K562 (cell line): ENCODE measurements around the gene CCM2. TPM values are rescaled to one million over a fixed set of nuclear protein-coding genes. Genes with fewer than 3 reads are reported as not detected.

Experiments used
- ATAC-seq: fragments of 200-7000 bp; cut with Tn5 transposase; 3 replicates; pipeline ENCODE4 v1.9.1; 2020; ENCODE audit warnings: moderate library complexity
- BruUV-seq: library from RNA; stranded (reverse); fragments of 400-500 nt; replicated peaks from 2 replicates; lab custom pipeline; 2021; lab: Mats Ljungman, UMichigan
- CTCF ChIA-PET: fragments of 300-600 bp; formaldehyde crosslinking; extraction: SDS; loops from one replicate; lab custom pipeline; 2021; ENCODE audit warnings: low intra/inter-chr PET ratio; lab: Yijun Ruan, JAX
- POLR2A ChIA-PET: fragments of 300-600, 350-650 bp; sonication (Branson Sonifier 250); formaldehyde crosslinking; extraction: SDS; loops from one replicate; lab custom pipeline; 2021; ENCODE audit warnings: antibody characterized with exemption, inconsistent platforms; lab: Yijun Ruan, JAX
- DNase-seq, 4 experiments: peaks; one replicate each; pipeline versions ENCODE4 v3.0.0 to v3.0.0-alpha.2; 2011 to 2018; ENCODE audit warnings: low spot score in 3 of 4, mixed read lengths in 3 of 4; ENCODE audit errors: extremely low read depth in 1 of 4
- FAIRE-seq: peaks from 2 replicates; lab custom pipeline; 2011; peaks lifted over from hg19 to GRCh38; lab: Jason Lieb, UNC
- H2AFZ ChIP-seq: 2 replicates; pipeline ENCODE4 v1.6.0; 2011; ENCODE audit warnings: low read depth, low read length, control low read depth, inconsistent platforms
- H3K27ac ChIP-seq: fragments of 200-600 bp; 3 replicates; pipeline ENCODE4 v1.8.0; 2011; ENCODE audit warnings: low read depth, mild to moderate bottlenecking, control low read depth, inconsistent platforms, low read length, moderate library complexity, mixed read lengths; ENCODE audit errors: extremely low read depth
- H3K27me3 ChIP-seq, 2 experiments: fragments of 300-600 bp in 1 of 2; 2 replicates in 1 of 2; 3 replicates in 1 of 2; pipeline versions ENCODE4 v1.6.0 to v1.8.0; 2011; ENCODE audit warnings: inconsistent platforms in 2 of 2, low read length in 2 of 2, mild to moderate bottlenecking in 1 of 2, mixed read lengths in 1 of 2, moderate library complexity in 1 of 2; ENCODE audit not compliant: control insufficient read depth in 2 of 2, insufficient read depth in 2 of 2
- H3K36me3 ChIP-seq: fragments of 300-600 bp; 3 replicates; pipeline ENCODE4 v1.8.0; 2011; ENCODE audit warnings: mild to moderate bottlenecking, low read length, inconsistent platforms; ENCODE audit not compliant: control insufficient read depth, insufficient read depth
- H3K4me1 ChIP-seq, 2 experiments: fragments of 200-600 bp in 1 of 2; replicated peaks in 1 of 2; 2 replicates in 1 of 2; 3 replicates in 1 of 2; pipeline versions ENCODE4 v1.5.1 to v1.8.0; 2011; ENCODE audit warnings: inconsistent platforms in 2 of 2, low read length in 2 of 2, mild to moderate bottlenecking in 1 of 2, mixed read lengths in 1 of 2, moderate library complexity in 1 of 2; ENCODE audit not compliant: control insufficient read depth in 2 of 2, insufficient read depth in 2 of 2
- H3K4me2 ChIP-seq: 2 replicates; pipeline ENCODE4 v1.6.1; 2011; ENCODE audit warnings: low read length, control low read depth, inconsistent platforms, mixed read lengths; ENCODE audit not compliant: insufficient read depth
- H3K4me3 ChIP-seq: fragments of 200-600 bp; sonication (generic), shearing (Covaris generic); 2 replicates; pipeline ENCODE4 v1.5.1; 2016; ENCODE audit warnings: control low read depth, inconsistent platforms
- H3K79me2 ChIP-seq: fragments of 200-600 bp; 3 replicates; pipeline ENCODE4 v1.8.0; 2011; ENCODE audit warnings: low read length, inconsistent platforms; ENCODE audit not compliant: control insufficient read depth, insufficient read depth
- H3K9ac ChIP-seq, 2 experiments: 2 replicates each; pipeline versions ENCODE4 v1.6.0 to v1.6.1; 2011; ENCODE audit warnings: low read depth in 2 of 2, low read length in 2 of 2, control low read depth in 1 of 2, inconsistent platforms in 1 of 2, mild to moderate bottlenecking in 1 of 2, mixed read lengths in 1 of 2; ENCODE audit not compliant: insufficient read depth in 1 of 2
- H3K9me1 ChIP-seq: one replicate; pipeline ENCODE4 v1.6.0; 2011; ENCODE audit warnings: inconsistent platforms, mild to moderate bottlenecking, low read length, moderate library complexity; ENCODE audit not compliant: control insufficient read depth, insufficient read depth
- H3K9me3 ChIP-seq: replicated peaks from 2 replicates; pipeline ENCODE4 v1.5.1; 2011; ENCODE audit warnings: low read depth, low read length, inconsistent platforms; ENCODE audit not compliant: control insufficient read depth, insufficient read depth
- H4K20me1 ChIP-seq: replicated peaks from 2 replicates; pipeline ENCODE4 v1.6.1; 2011; ENCODE audit warnings: low read length, inconsistent platforms, mixed read lengths; ENCODE audit not compliant: control insufficient read depth, insufficient read depth
- CEBPB ChIP-seq: fragments of 450-650 bp; IDR thresholded peaks from 2 replicates; pipeline ENCODE4 v1.6.1; 2016; ENCODE audit warnings: missing genetic modification characterization, missing compliant biosample characterization
- EHMT2 ChIP-seq: fragments of 450-650 bp; IDR thresholded peaks from 2 replicates; pipeline ENCODE4 v1.6.1; 2018; ENCODE audit warnings: antibody characterized with exemption
- KAT2B ChIP-seq: IDR thresholded peaks from one replicate; pipeline ENCODE4 v1.6.1; 2012; ENCODE audit warnings: low read depth, mild to moderate bottlenecking, control low read depth, inconsistent platforms, low read length, moderate library complexity
- KLF1 ChIP-seq: fragments of 450-650 bp; IDR thresholded peaks from 2 replicates; pipeline ENCODE4 v1.6.1; 2016; ENCODE audit warnings: missing genetic modification characterization, missing compliant biosample characterization
- L3MBTL2 ChIP-seq: fragments of 450-650 bp; IDR thresholded peaks from 2 replicates; pipeline ENCODE4 v1.6.1; 2016; ENCODE audit warnings: mild to moderate bottlenecking, moderate library complexity
- PML ChIP-seq: IDR thresholded peaks from 2 replicates; pipeline ENCODE4 v1.6.1; 2012; ENCODE audit warnings: low read length, inconsistent platforms
- RAD21 ChIP-seq, 2 experiments: fragments of 250-450 bp in 1 of 2; fragments of 450-650 bp in 1 of 2; sonication (Bioruptor Pico) in 1 of 2; formaldehyde crosslinking in 1 of 2; IDR thresholded peaks in 1 of 2; conservative IDR thresholded peaks in 1 of 2; 2 replicates each; pipeline versions ENCODE4 v1.4.0 to v1.8.0; 2020 to 2022; ENCODE audit warnings: mild to moderate bottlenecking in 2 of 2, moderate library complexity in 1 of 2
- SMAD3 ChIP-seq: fragments of 450-650 bp; formaldehyde crosslinking; conservative IDR thresholded peaks from 2 replicates; pipeline ENCODE4 v1.4.0; 2020; ENCODE audit warnings: mild to moderate bottlenecking
- ZNF239 ChIP-seq: fragments of 250-450 bp; sonication (Bioruptor Pico); IDR thresholded peaks from 2 replicates; pipeline ENCODE4 v1.4.0; 2020; ENCODE audit warnings: mild to moderate bottlenecking
- ZNF75A ChIP-seq: fragments of 450-650 bp; formaldehyde crosslinking; IDR thresholded peaks from 2 replicates; pipeline ENCODE4 v1.4.0; 2020; ENCODE audit warnings: mild to moderate bottlenecking
- ZNF766 ChIP-seq: fragments of 200-800 bp; sonication (Bioruptor generic); conservative IDR thresholded peaks from 2 replicates; pipeline ENCODE4 v1.6.1; 2016; ENCODE audit warnings: missing genetic modification characterization, missing compliant biosample characterization
- WGBS: fragments of 100-300 bp; shearing (Covaris generic); methylation state at CpG from one replicate; pipeline ENCODE4 v1.1.6; 2016; ENCODE audit warnings: low coverage, mixed read lengths; ENCODE audit not compliant: insufficient coverage; ENCODE audit errors: missing lambda C conversion rate; 5-methylcytosine and 5-hydroxymethylcytosine counted together
- in situ Hi-C: fragments of 300-500 bp; cut with MboI; formaldehyde crosslinking; loops from 4 replicates; pipeline ENCODE4 v1.15.0; 2018; ENCODE audit warnings: inconsistent platforms, mixed read lengths
- intact Hi-C: fragments of 100-400 bp; cut with micrococcal nuclease; formaldehyde crosslinking; loops from 2 replicates; pipeline ENCODE4 v1.14.2; 2022
- polyA plus RNA-seq, 8 experiments: library from polyadenylated mRNA; depleted of rRNA in 4 of 8; stranded (reverse) in 5 of 8; unstranded in 3 of 8; fragments of >200 nt; fragmentation: Nextera tagmentation in 2 of 8; fragmentation: Illumina TruSeq in 1 of 8; extraction: Ambion mirVana in 2 of 8; extraction: Trizol in 1 of 8; gene quantifications; 2 replicates each; pipeline versions ENCODE4 v1.2.1 to v1.2.3, GENCODE V29; 2011 to 2014; ENCODE audit warnings: inconsistent platforms in 1 of 8, missing spikeins in 1 of 8
- total RNA-seq, 7 experiments: library from RNA; depleted of rRNA in 6 of 7; stranded (reverse); fragments of >200 nt in 6 of 7; fragmentation: Illumina TruSeq in 2 of 7; extraction: Trizol in 2 of 7; gene quantifications; 2 replicates each; pipeline versions ENCODE4 v1.2.1 to v1.2.3, GENCODE V29; 2011 to 2021; ENCODE audit warnings: low replicate concordance in 1 of 7
- TF ChIP-seq, protein P1 (sequence below): fragments of 150-350 bp; conservative IDR thresholded peaks from 2 replicates; pipeline ENCODE4 v1.6.1; 2014; ENCODE audit warnings: low read length
- TF ChIP-seq, protein P2 (sequence below): sonication (generic); formaldehyde crosslinking; IDR thresholded peaks from 2 replicates; pipeline ENCODE4 v1.8.1; 2023; ENCODE audit warnings: mild to moderate bottlenecking, missing genetic modification reagents
- TF ChIP-seq, protein P3 (sequence below): fragments of 450-650 bp; IDR thresholded peaks from 2 replicates; pipeline ENCODE4 v1.6.1; 2016; ENCODE audit warnings: mild to moderate bottlenecking

CCM2 gene
- total and polyA plus RNA-seq, 9 of the 15 experiments (the other 6 are each of a cell fraction or from before 2014, with no cell fraction given), result 0.41 to 38.6 (median 25.9) TPM

DNA sequence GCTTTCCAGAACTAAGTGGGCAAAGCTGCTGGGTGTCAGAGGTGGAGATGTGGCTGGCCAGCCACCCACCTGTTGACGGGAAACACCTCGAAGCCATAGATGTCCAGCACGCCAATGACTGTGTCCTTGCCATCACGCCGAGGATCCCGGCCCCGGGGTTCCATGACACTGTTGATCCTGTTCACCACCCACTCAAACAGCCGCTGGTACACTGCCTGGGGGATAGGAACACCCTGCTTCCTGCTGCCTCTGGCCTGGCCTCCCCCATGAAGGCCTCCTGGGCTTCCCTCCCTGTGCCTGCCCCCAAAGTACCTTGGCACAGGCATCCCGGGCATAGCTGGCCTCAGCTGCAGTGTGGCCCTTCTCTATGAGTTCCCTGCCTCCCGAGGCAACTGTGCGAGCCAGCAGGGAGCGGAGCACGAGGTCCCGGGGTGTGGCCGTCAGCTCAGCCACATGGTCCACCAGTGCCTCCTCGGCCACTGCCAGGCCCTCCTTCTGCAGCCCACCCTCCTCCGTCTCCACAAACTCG is 29.4 kb upstream of the CCM2 start (continued):
- TF ChIP-seq, protein P1, sequence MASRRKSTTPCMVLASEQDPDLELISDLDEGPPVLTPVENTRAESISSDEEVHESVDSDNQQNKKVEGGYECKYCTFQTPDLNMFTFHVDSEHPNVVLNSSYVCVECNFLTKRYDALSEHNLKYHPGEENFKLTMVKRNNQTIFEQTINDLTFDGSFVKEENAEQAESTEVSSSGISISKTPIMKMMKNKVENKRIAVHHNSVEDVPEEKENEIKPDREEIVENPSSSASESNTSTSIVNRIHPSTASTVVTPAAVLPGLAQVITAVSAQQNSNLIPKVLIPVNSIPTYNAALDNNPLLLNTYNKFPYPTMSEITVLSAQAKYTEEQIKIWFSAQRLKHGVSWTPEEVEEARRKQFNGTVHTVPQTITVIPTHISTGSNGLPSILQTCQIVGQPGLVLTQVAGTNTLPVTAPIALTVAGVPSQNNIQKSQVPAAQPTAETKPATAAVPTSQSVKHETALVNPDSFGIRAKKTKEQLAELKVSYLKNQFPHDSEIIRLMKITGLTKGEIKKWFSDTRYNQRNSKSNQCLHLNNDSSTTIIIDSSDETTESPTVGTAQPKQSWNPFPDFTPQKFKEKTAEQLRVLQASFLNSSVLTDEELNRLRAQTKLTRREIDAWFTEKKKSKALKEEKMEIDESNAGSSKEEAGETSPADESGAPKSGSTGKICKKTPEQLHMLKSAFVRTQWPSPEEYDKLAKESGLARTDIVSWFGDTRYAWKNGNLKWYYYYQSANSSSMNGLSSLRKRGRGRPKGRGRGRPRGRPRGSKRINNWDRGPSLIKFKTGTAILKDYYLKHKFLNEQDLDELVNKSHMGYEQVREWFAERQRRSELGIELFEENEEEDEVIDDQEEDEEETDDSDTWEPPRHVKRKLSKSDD, result no peak
- TF ChIP-seq KAT2B (no peak), EHMT2 (no peak), ZNF239 (CRISPR knock-in tag) (no peak)

DNA sequence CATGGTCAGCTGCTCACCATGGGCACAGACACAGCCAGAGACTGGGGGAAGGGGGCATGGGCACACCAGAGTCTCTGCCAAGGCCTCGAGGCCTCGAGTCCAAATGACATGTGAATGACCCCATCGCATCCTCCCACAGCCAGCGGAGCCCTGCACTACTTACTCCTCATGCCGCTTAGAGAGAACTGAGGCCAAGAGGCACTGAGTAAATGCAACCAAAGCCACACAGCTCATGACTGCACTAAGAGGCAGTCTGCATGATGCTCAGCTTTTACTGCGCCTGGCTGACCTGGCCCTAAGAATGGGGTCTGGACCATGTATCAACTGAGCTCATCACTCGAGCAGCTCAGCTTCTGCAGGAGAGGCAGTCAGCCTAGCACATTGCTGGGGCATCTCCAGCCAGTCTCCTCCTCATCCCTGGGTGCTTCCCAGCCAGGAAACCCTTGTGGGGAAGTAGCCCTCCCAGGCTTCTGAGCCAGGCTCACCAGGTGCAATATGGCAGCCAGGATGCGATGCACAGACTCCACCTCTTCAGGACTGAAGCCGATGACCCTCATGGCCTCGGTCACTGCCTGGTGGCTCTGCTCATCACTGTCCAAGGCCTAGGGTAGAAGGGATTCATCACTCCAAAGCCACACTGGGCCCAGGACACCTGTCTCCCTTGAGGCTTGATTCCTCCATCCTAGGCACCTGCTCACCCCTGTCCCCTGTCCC is 28.7 kb upstream of the CCM2 start:
- Histone ChIP-seq H2AFZ (no peak overlapping the region), H3K27ac (no peak overlapping the region), H4K20me1 (no peaks in the 10 kb centered on the region), H3K4me3 (no peak overlapping the region), H3K9me3 (no peaks in the 10 kb centered on the region), H3K9me1 (no peaks in the 10 kb centered on the region), H3K27me3 (no peaks in the 10 kb centered on the region), H3K36me3 (no peaks in the 10 kb centered on the region), H3K79me2 (no peaks in the 10 kb centered on the region), H3K9ac (peak overlapping the region in 1 of 2 experiments; percentile 65; a peak in 1 of 4 replicates), H3K4me1 (peaks cover 14 to 46% of the 10 kb centered on the region in 2 experiments; a peak in 4 of 5 replicates), H3K4me2 (no peak overlapping the region)
- POLR2A ChIA-PET, result interaction anchor here (0.6 to 6.7 kb wide), 4 partner anchors 13 to 140 kb away, joined by 3 to 141 read pairs (median 4); partner anchors contain the start of gene TBRG4
- CTCF ChIA-PET, result no interaction called here
- intact Hi-C loops, result loop anchor here (5.0 to 10.0 kb wide), 2 partner anchors 103 to 291 kb away; no protein-coding TSS in a partner anchor
- BruUV-seq, result no TSS peak
- WGBS, result 61% methylated on average over 10 of the region's 10 CpGs
- in situ Hi-C loops, result no loop called here
- DNase-seq (no peak), FAIRE-seq (no peak), ATAC-seq (no peak)
- TF ChIP-seq, protein P2, sequence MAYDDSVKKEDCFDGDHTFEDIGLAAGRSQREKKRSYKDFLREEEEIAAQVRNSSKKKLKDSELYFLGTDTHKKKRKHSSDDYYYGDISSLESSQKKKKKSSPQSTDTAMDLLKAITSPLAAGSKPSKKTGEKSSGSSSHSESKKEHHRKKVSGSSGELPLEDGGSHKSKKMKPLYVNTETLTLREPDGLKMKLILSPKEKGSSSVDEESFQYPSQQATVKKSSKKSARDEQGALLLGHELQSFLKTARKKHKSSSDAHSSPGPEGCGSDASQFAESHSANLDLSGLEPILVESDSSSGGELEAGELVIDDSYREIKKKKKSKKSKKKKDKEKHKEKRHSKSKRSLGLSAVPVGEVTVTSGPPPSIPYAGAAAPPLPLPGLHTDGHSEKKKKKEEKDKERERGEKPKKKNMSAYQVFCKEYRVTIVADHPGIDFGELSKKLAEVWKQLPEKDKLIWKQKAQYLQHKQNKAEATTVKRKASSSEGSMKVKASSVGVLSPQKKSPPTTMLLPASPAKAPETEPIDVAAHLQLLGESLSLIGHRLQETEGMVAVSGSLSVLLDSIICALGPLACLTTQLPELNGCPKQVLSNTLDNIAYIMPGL, result no peak
- no peak for TF ChIP-seq ZNF766
- TF ChIP-seq, protein P3, sequence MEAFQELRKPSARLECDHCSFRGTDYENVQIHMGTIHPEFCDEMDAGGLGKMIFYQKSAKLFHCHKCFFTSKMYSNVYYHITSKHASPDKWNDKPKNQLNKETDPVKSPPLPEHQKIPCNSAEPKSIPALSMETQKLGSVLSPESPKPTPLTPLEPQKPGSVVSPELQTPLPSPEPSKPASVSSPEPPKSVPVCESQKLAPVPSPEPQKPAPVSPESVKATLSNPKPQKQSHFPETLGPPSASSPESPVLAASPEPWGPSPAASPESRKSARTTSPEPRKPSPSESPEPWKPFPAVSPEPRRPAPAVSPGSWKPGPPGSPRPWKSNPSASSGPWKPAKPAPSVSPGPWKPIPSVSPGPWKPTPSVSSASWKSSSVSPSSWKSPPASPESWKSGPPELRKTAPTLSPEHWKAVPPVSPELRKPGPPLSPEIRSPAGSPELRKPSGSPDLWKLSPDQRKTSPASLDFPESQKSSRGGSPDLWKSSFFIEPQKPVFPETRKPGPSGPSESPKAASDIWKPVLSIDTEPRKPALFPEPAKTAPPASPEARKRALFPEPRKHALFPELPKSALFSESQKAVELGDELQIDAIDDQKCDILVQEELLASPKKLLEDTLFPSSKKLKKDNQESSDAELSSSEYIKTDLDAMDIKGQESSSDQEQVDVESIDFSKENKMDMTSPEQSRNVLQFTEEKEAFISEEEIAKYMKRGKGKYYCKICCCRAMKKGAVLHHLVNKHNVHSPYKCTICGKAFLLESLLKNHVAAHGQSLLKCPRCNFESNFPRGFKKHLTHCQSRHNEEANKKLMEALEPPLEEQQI, result no peak
- TF ChIP-seq RAD21 (CRISPR knock-in tag; conservative IDR thresholded peaks at IDR 0.05 in 1 of 2, IDR thresholded peaks at IDR 0.05 in 1 of 2), result no peak
- TF ChIP-seq SMAD3 (CRISPR knock-in tag), result no peak
- no peak for TF ChIP-seq PML
- TF ChIP-seq ZNF75A, result no peak
- TF ChIP-seq L3MBTL2, result no peak
- no peak for TF ChIP-seq KLF1 (tag)
- TF ChIP-seq CEBPB, result no peak
